Motor neuron (in vitro differentiated cells): ENCODE measurements around the gene RPH3AL. TPM values are rescaled to one million over a fixed set of nuclear protein-coding genes. Genes with fewer than 3 reads are reported as not detected.

ENCODE experiments used
- ATAC-seq, 8 experiments: fragments of 200-7000 bp; cut with Tn5 transposase; replicated peaks in 6 of 8; 2 replicates each; pipeline ENCODE4 v1.8.0; 2021; ENCODE audit warnings: mild to moderate bottlenecking in 8 of 8, moderate library complexity in 8 of 8
- H3K27ac ChIP-seq, 2 donors: fragments of 250-450 bp; sonication (Bioruptor Pico); 2 replicates each; pipeline ENCODE4 v1.9.0; 2021; ENCODE audit warnings: antibody characterized with exemption in 2 of 2, mild to moderate bottlenecking in 2 of 2, moderate library complexity in 1 of 2
- H3K4me1 ChIP-seq, 2 donors: fragments of 250-450 bp; sonication (Bioruptor Pico); replicated peaks in 1 of 2; 2 replicates each; pipeline ENCODE4 v1.6.1; 2021; ENCODE audit warnings: antibody characterized with exemption in 2 of 2, mild to moderate bottlenecking in 2 of 2, moderate library complexity in 1 of 2
- H3K4me3 ChIP-seq, 5 donors: fragments of 250-450 bp; sonication (Bioruptor Pico); 2 replicates each; pipeline ENCODE4 v1.9.0; 2021; ENCODE audit warnings: antibody characterized with exemption in 5 of 5, mild to moderate bottlenecking in 5 of 5, moderate library complexity in 4 of 5
- WGBS, 10 experiments: fragments of 450-650 bp; shearing (Covaris generic); methylation state at CpG; one replicate each; pipeline ENCODE4 v1.0.0; 2022; 5-methylcytosine and 5-hydroxymethylcytosine counted together
- in situ Hi-C, 9 experiments: fragments of 400-800 bp; cut with MboI; loops; one replicate each; pipeline ENCODE4 v1.15.0; 2021; ENCODE audit warnings: low sequenced_read_pairs in 9 of 9, low pct_unique_long_range_greater_than_20kb in 2 of 9; ENCODE audit not compliant: unreplicated experiment in 9 of 9
- total RNA-seq, 8 experiments: library from RNA; unstranded; fragments of 300-600 nt; gene quantifications; 2 replicates each; pipeline versions ENCODE4 v1.2.3 to v1.2.4, GENCODE V29; 2022

The RPH3AL gene
- total RNA-seq, 8 experiments from 2014 or later = 1.4 to 7.6 (median 3.0) TPM

DNA sequence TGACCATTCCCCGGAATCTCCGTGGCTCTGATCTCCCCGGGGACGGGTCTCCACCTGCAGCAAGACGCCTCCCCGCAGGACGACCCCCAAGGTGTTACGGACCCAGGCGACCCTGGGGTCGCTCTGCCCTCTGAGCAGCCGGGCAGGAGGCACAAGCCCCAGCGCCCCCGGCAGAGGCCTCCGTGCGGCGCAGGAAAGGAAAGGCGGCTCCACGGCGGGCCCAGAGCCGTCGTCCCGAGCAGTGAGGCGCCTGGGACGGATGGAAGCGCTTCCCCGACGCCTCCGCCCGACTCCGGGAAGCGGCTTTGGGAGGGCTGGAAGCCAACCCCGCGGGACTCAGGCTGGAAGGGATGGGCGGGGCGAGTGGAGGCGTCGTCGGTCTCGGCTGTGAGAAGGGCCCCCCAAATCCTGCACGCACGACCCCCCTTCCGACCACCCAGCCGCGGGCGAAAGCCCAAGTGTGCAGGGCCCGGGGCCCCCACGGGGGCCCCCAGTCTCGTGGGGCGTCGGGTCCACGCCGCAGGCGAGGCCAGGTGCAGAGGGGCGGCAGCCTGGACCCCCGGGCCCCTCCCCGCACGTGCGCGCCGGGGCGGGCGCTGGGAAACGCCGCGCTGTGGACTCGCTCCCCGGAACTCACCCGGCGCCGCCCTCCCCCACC, 32.7 kb upstream of the RPH3AL start:
- Histone ChIP-seq H3K27ac (peak overlapping the region; percentile 18 to 78), H3K4me3 (peak overlapping the region; percentile 25 to 51 (median 32)), H3K4me1 (peaks cover 41 to 50% of the 10 kb centered on the region in 2 donors)
- ATAC-seq = peak; percentile 12 to 76 (median 28)
- WGBS, 10 experiments = 13% methylated on average over 3 of the region's 70 CpGs; no CpG with 5 or more reads in 9 of the 10 experiments
- in situ Hi-C loops = no loop called here

DNA sequence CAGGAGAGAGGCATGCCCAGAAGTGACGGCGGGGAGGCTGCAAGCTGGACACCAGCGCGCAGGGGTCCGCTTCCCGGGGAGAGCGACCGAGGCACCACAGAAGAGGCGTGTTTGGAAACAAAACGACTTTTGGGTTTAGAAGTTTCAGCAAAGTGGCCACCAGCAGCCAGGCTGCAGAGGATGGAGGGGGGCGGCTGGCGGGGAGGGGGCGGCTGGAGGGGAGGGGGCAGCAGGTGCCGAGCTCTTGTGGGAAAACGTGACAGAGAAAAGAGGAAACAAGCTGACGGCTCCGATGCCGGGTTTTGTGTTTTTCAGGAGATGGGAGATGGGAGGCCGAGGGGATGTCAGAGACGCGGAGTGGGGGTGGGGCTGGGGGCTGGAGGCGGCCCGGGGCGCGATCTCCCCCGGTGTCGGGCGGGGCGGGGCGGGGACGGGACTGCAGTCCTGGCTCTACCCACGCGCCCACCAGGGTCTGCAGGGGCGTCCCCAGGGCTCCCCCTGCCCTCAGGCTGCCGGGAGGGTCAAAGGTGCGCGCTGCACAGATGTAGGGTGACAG, 32.1 kb upstream of the RPH3AL start:
- peak overlapping the region; percentile 78 to 93 for H3K27ac ChIP-seq
- peak in 3 of 8 experiments; percentile 0 to 4 (median 1) for ATAC-seq
- 0% methylated on average over 1 of the region's 37 CpGs; no CpG with 5 or more reads in 9 of the 10 experiments for WGBS, 10 experiments
- in situ Hi-C loops = no loop called here
- peaks cover 42 to 50% of the 10 kb centered on the region in 2 donors for H3K4me1 ChIP-seq
- peak overlapping the region in 3 of 5 donors; percentile 25 to 51 (median 41) for H3K4me3 ChIP-seq

DNA sequence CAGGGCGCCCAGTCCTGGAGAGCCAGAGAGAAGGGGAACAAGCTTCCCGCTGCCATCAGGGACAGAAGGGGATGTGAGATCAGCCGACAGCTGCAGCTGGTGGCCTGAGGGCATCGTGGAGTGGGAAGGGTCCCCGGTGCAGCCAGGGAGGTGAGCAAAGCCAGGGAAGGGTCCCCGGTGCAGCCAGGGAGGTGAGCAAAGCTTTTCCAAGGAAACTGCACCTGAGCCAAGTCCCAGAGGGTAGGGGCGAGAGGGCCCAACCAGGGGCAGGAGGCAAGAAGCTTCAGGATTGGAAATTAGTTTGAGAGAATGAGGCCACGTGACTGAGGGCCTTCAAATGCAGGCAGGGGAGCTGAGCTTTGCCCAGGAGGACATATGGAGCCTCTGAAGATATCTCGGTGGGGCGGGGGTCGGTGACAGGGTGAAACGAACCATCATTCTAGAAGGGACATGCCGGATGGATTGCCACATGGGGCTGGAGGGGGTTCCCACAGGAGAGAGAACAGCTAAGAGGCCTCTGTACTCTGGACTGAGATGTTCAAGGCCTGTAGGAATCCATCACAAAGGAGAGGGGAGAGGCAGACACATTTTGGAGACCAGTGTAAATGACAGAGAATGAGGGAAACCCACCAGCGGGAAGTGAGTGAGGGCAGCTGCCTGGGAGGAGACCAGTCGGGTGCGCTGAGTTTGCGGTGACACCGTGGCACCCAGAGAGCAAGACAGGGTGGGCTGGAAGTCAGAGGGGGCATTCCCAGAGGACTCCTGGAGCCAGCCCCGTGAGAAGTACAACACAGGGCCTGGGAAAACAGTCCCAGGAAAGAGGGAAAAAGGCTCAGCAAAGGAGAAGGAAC, 31.4 kb upstream of the RPH3AL start:
- Histone ChIP-seq H3K4me1 (peaks cover 49 to 57% of the 10 kb centered on the region in 2 donors), H3K27ac (peak overlapping the region; percentile 78 to 93), H3K4me3 (no peak overlapping the region)
- in situ Hi-C loops = no loop called here
- no peak for ATAC-seq
- 20 to 63% (median 44%) methylated on average over 2 to 11 of the region's 19 CpGs; no CpG with 5 or more reads in 4 of the 10 experiments for WGBS, 10 experiments

DNA sequence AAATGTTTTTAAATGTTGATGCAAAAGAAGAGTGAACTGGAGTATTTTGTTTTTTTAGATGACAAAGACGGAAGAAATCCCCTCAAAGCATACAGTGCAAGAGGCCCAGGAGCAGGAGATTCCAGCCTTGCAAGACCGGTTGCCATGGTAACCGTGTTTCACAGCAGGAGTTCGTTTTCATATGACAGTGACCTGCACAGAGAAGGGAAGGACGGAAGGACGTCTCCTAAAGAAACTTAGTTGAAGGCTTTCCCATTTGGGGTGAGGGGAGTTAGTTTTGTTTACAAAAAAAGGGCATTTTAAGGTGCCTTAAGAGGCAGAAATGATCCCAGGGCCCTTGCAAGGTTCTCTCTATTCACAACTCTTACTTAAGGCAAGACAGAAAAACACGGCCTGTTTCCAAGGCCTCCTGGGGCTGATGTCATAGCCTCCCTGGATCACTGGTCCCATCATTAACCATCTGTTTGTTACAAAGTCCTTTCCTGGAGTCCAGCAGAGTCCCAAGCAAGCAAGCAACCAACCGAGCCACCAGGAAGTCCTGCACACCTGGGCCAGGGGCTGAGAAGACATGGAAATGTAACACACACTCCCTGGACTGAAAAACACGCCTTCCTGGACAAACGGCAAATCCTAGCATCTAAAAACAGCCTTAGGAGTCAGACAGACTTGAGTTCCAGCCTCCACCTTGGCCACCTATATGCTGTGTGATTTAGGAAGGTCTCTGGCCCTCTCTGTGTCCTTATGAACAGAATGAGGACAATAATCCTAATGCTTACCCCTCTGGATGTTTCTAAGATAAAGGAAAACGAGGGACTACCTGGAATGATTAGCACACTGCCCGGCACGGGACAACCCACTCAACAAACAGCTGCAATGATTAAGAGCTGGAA, 30.3 kb upstream of the RPH3AL start:
- Histone ChIP-seq H3K4me1 (peaks cover 50 to 57% of the 10 kb centered on the region in 2 donors), H3K27ac (peak overlapping the region; percentile 78 to 93), H3K4me3 (peak overlapping the region in 1 of 5 donors; percentile 8)
- in situ Hi-C loops = no loop called here
- peak in 5 of 8 experiments; percentile 62 to 80 (median 79) for ATAC-seq
- WGBS, 10 experiments = 0 to 82% (median 9%) methylated on average over 1 to 10 of the region's 13 CpGs

DNA sequence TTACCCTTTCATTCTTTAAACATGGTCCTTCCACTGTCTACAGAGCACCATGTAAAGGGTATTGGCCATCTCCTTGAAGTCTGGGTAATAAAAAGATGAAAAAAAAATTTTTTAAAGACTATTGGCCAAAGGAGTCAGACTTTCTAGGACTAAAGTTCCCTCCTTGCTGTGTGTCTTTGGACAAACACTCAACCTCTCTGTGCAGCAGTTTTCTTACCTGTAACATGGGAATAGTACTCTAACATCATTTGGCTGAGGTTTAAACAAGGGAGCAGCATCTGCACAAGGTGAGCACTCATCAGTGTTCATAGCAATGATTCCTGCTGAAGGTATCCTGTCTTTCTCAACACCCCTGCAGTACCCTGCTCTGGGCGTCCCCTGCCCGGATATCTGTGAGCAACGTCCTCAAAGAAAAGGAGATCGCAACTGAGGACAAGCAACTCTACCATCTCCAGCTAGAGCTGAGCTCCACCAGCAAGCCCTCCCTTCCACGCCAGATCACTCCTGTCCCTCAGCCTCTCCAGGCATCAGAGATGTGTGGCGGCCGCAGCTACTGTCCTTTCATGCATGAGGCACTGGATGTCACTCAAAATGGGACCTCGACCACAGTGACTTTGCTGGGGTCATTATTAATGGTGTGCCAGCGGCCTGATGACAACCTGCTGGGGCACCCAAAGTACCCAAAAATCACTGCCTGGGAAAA, 29.5 kb upstream of the RPH3AL start:
- whole genome bisulfite sequencing, 10 experiments = 0 to 100% (median 26%) methylated on average over 1 to 6 of the region's 9 CpGs; no CpG with 5 or more reads in 2 of the 10 experiments
- peaks cover 58 to 60% of the 10 kb centered on the region in 2 donors for H3K4me1 ChIP-seq
- H3K4me3 ChIP-seq = no peak overlapping the region
- peak overlapping the region; percentile 78 to 93 for H3K27ac ChIP-seq
- peak in 5 of 8 experiments; percentile 34 to 53 (median 40) for ATAC-seq
- in situ Hi-C loops = no loop called here

DNA sequence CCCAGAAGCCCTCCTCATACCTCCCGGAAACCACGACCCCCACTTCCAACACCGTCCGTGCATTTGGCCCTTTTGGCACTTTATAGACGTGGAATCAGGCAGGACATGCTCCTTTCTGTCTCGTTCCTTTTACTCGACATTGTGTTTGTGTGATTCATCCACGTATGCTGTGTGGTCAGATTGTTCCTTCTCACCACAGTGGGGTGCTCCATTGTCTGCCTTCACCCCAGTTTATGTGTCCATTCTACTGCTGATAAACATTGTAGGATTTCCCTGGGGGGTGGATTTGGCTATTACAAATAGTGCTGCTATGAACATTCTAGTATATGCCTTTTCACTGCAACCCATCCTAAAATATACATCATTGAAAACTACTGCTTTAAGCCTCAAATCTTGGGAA, 28.9 kb upstream of the RPH3AL start:
- 60 to 89% (median 79%) methylated on average over 1 to 3 of the region's 8 CpGs; no CpG with 5 or more reads in 6 of the 10 experiments for WGBS, 10 experiments
- Histone ChIP-seq H3K4me1 (peaks cover 61 to 64% of the 10 kb centered on the region in 2 donors), H3K4me3 (no peak overlapping the region), H3K27ac (peak overlapping the region; percentile 78 to 93)
- in situ Hi-C loops = no loop called here
- ATAC-seq = no peak

DNA sequence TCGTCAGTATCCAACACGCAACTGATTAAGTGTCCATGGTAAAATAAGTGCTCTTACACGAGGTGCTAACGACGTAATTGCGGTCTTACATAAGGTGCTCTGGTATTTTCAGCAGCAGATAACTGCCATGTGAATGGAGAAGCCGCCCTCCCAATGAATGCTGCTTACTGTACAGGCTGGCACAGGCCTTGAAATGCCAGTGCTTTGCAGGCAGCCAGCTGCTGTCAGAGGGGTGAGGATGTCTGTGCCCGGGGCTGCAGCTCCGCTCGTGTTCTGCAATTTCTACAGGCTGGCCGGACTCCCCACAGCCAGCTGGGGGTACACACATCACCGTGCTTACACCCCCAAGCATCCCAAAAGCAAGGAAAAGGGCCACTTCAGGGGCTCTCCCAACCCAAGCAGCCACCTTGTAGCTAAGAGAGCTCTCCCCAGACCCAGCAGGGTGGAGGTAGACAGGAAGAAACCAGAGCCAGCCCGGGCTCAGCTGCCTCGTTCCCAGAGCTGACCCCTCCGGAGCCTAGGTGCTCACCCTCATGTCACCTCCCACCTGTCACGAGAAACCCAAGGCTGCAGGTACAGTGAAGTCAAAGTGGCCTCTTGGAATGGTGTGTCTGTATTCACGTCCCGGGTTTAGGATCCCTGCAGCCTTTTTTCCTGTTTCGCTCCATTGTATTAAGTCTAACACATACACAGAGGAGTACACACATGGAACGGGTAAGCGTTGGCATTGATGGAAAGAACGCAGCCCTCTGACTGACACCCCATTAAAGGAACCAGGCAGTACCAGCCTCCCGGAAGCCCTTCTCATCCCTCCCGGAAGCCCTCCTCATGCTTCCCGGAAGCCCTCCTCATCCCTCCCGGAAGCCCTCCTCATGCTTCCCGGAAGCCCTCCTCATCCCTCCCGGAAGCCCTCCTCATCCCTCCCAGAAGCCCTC, 27.2 kb upstream of the RPH3AL start:
- H3K27ac ChIP-seq = no peak overlapping the region
- 40 to 100% (median 89%) methylated on average over 1 to 7 of the region's 28 CpGs for WGBS, 10 experiments
- no peak overlapping the region for H3K4me3 ChIP-seq
- peaks cover 54 to 64% of the 10 kb centered on the region in 2 donors for H3K4me1 ChIP-seq
- in situ Hi-C loops = no loop called here
- no peak for ATAC-seq

DNA sequence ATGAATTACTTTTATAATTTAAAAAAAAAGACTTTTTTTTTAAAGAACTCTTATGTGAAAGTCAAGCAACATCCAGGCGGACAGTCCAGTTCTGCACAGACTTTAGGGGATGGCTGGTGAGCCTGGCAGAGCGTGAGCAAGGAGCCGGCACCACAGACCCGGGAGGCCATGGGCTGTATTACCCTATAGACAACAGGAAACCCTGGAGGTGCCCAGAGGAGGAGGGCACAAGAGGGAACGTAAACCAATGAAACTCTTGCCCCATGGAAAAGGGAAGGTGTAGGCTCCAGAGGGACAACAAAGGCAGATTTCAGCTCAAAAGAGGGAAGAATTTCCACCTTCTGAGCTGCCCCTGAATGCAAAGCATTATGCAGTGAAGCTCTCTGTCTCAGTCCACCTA, 25.5 kb upstream of the RPH3AL start:
- Histone ChIP-seq H3K4me1 (peaks cover 37 to 48% of the 10 kb centered on the region in 2 donors), H3K27ac (no peak overlapping the region), H3K4me3 (no peak overlapping the region)
- no peak for ATAC-seq
- in situ Hi-C loops = no loop called here
- WGBS, 10 experiments = 58 to 100% (median 80%) methylated on average over 1 to 5 of the region's 5 CpGs; no CpG with 5 or more reads in 3 of the 10 experiments

DNA sequence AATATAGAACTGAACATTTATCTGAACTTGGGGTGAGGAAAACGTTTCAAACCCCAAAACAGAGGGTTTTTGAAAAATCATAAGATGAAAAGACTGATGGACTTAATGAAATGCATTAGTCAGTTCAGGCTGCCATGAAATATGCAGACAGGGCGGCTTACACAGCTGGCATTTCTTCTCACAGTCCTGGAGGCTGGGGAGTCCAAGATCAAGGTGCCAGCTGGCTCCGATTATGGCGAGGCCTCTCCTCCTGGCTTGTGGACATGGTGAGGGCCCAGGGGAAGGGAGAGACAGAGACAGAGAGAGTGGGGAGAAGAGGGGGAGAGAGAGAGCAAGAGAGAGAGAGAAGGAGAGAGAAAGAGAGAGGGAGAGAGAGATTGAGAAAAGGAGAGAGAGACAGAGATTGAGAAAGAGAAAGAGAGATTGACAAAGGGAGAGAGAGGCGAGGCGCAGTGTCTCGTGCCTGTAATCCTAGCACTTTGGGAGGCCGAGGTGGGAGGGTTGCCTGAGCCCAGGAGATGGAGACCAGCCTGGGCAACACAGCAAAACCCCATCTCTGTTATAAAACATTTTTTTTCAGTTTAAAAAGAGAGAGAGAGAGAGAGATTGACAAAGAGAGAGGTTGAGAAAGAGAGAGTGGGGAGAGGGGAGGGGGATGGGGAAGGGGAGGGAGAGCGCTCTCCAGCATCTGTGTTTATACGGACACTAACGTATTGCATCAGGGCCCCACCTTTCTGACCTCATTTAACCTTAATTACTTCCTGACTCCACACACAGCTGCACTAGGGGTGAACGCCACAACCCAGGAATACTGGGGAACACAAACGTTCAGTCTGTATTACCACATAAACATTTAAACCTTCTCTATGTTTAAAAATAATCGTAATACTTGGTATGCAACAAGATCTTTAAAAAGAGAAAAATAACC, 24.6 kb upstream of the RPH3AL start:
- in situ Hi-C loops = no loop called here
- H3K27ac ChIP-seq = no peak overlapping the region
- H3K4me1 ChIP-seq = peaks cover 28 to 42% of the 10 kb centered on the region in 2 donors
- H3K4me3 ChIP-seq = no peak overlapping the region
- peak in 4 of 8 experiments; percentile 21 to 66 (median 52) for ATAC-seq
- 20 to 78% (median 45%) methylated on average over 2 to 11 of the region's 14 CpGs; no CpG with 5 or more reads in 1 of the 10 experiments for WGBS, 10 experiments

DNA sequence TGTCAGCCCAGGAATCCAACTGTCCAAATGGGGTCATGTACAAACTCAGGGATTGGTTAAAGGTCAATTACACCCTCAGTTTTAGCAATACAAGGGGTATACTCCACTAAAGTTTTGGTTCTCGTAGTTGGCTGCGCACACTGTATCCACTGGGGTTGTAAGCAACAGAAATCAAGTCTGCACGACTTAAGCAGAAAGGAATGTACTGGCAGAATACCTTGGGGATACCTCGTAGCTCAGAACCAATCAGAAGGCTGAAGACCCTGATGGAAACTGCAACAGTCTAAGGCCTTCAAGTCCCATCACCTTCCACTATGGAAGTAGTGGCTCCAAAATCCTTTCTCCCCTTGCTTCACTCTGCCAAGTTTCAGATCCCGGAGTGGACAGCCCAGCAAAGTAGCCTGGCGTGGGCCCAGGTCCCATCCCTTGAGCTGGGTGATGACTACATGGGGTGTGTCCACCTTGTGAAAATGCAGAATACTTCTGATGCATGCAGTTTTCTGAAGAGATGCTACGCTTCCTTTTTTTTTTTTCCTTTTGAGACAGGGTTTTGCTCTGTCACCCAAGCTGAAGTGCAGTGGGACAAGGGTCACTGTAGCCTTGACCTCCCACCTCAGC, 21.1 kb upstream of the RPH3AL start:
- peaks cover 14 to 26% of the 10 kb centered on the region in 2 donors for H3K4me1 ChIP-seq
- peak in 3 of 8 experiments; percentile 75 to 96 (median 95) for ATAC-seq
- H3K27ac ChIP-seq = no peak overlapping the region
- 44 to 87% (median 65%) methylated on average over 2 to 6 of the region's 7 CpGs; no CpG with 5 or more reads in 3 of the 10 experiments for WGBS, 10 experiments
- no peak overlapping the region for H3K4me3 ChIP-seq
- in situ Hi-C loops = no loop called here
